CD4-positive, alpha-beta T cell treated with Interleukin-21 for 1 hour (primary cell): Measurements from ENCODE around the gene UCHL1.
"Not testable (repeated sequence)": the region's sequence is repeated elsewhere in the genome, so short reads cannot be mapped to it uniquely, and the experiment has no call there.

Experiments
- DNase-seq: peaks from one replicate; pipeline ENCODE4 v3.0.0-alpha.2; 2020

The UCHL1 gene

DNA sequence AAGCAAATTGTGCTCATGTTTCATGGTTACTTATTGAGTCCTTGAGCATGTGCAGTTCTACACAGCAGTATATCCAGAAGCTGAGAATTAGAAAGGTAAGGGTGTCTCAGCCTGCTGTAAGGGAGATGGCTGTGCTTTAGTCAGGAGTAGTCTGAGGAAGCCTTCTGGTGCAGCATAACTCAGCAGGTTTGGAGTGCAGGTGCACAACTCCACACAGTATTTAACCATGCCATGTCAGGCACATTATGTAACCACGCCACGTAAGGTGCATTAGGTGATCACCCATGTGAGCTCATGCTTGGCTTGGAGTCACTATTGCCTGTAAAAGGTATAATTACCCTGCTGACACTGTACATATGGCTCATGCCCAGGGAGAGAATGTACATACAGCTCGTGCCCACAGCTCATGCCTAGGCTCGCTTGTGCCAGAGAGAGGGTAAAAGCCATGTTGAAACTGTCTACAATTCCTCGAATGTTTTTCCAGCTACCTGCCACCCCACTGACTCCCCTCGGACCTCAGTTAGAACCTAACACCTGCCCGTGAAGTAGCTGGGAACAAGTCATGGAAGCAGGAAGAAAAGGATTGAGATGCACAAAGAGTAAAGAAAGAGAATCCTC is 37.8 kb downstream of the UCHL1 start:
- DNase-seq, result peak; percentile 6

DNA sequence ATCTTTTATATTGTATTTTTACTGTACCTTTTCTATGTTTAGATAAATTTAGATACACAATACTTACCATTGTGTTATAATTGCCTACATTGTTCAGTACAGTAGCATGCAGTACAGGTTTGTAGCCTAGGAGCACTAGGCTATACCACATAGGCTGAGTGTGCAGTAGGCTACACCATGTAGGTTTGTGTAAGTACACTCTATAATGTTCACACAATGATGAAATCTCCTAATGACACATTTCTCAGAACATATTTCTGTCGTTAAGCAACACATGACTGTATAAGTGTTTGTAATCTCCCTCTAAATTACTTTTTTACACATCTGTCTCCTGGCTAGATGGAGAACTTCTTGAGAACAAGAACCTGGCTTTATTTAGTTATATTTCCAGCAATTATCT is 40.3 kb downstream of the UCHL1 start:
- no peak for DNase-seq

DNA sequence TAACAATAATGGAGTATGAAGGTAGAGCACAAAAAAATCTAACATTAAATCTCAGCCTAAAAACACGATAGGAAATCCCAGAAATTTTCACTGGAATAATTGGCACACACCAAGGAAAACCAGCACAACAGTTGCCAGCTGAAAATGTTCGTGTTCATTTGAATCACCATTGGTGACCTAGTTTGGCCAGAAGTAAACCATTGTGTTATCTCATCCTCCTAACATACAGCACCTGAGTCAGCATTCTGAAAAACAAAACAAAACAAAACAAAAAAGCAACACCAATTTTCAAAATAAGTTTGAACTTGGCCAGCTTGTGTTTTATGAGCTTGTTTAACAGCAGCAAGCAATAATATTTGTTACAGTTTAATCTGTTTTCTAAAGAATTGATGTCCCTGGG is 41.1 kb downstream of the UCHL1 start:
- DNase-seq, result no peak

GRCh38 chr4:41299486-41299885 is 42.8 kb downstream of the UCHL1 start:
- DNase-seq, result no peak

GRCh38 chr4:41301137-41301536 is 44.4 kb downstream of the UCHL1 start:
- DNase-seq, result no peak

DNA sequence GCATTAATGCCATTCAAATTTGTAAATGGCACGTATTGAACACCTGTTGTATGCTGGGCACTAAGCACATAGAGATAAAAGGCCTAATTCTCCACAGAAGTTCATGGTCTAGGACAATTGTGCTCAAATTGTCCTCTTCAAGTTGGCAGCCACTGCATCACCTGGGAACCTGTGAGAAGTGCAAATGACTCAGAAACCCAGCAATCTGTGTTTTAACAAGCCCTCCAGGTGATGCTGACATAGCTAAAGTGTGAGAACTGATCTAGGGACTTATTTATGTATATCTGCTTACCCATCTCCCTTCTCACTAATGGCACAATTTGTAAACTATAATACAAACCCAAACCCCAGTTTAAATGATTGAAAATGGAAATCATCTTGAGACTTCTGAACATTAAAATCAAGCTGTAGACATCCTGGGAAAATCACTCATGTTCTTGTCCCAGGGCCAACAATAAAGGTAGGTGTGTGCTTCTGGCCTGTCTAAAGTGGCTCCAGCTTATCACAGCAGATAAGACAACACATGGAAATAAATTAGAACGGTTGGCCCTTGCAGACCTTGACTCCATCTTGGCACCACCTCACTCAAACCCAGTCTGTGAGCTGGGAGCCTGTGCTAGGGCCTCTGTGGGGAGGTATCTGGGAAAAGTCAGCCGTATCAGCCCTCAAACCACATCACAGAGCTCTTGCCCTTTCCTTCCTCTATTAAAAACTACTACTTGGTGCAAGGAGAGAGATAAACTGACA is 46.8 kb downstream of the UCHL1 start:
- no peak for DNase-seq

GRCh38 chr4:41304221-41304620 is 47.5 kb downstream of the UCHL1 start:
- DNase-seq, result no peak

GRCh38 chr4:41305476-41305875 is 48.7 kb downstream of the UCHL1 start:
- no peak for DNase-seq

DNA sequence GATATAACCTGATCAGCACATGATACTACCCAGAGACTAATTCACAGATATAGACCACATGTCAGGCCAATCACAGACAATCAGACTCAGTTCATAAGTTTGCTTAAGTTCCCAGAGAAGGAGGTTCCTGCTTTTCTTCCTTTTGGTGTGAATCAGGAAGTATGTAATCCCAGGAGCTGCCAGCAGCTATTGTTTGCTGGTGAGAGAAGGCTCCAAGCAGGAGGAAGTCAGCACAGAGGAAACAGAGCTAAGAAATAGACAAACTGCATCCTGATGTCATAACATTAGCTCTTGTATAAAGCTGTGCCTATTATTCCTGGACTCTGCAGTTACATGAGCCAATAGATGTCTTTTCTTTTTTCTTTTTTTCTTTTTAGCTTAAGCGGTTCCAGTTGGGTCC is 50.9 kb downstream of the UCHL1 start:
- no peak for DNase-seq

DNA sequence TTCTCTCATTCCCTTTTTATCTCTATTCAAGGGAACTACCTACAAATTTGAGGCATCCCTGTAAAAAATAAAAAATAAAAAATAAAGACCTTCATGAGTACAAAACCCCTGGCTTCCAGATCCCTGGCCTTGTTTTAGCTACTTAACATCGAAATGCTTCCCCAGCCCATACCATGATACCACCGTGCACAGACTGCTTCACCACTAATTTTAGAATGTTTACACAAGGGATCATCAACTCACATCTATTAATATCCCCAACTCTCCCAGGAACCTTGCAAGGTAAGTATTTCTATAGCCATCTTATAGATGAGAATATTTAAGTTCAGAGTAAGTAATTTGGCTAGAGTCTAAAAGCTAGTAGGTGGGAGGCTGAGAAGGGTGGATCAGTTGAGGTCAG is 51.7 kb downstream of the UCHL1 start:
- DNase-seq, result no peak

DNA sequence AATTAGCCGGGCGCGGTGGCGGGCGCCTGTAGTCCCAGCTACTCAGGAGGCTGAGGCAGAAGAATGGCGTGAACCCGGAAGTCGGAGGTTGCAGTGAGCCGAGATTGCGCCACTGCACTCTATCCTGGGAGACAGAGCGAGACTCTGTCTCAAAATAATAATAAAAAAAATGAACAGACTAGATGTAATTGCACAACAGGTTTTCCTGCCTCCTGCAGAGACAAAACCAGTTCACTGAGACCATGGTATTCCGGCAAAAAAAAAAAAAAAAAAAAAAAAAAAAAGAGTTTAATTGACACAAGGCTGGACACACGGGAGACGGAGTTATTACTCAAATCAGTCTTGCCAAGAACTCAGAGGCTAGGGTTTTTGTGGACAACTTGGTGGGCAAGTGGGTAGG is 58.7 kb downstream of the UCHL1 start:
- DNase-seq, result not testable (repeated sequence)

DNA sequence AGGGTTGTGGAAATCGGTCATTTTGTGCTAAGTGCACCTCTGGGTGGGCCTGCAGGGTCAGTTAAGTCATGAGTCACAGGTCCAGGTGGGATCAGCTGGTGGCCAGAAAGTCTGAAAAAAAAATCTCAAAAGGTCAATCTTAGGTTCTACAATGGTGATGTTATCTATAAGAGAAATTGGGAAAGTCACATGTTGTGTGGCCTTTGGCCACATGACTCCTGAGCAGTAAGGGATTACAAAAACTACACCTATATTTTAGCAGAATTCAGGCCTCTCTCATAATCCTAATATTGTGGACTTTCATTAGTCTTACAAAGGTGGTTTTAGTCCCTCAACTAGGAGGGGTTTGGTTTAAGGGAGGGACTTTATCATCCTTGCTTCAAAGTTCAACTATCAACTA is 59.1 kb downstream of the UCHL1 start:
- DNase-seq, result no peak
